Airway epithelial cell (primary cell): ENCODE results near the gene CNGA1. TPM values are rescaled to one million over a fixed set of nuclear protein-coding genes. Genes with fewer than 3 reads are reported as not detected.

ENCODE experiments used
- total RNA-seq: library from RNA; depleted of rRNA; stranded (reverse); fragments of >200 nt; gene quantifications from 2 replicates; pipeline ENCODE4 v1.2.3, GENCODE V29; 2015

Gene CNGA1
- 1.4 and 5.1 TPM in 2 replicates for total RNA-seq

DNA sequence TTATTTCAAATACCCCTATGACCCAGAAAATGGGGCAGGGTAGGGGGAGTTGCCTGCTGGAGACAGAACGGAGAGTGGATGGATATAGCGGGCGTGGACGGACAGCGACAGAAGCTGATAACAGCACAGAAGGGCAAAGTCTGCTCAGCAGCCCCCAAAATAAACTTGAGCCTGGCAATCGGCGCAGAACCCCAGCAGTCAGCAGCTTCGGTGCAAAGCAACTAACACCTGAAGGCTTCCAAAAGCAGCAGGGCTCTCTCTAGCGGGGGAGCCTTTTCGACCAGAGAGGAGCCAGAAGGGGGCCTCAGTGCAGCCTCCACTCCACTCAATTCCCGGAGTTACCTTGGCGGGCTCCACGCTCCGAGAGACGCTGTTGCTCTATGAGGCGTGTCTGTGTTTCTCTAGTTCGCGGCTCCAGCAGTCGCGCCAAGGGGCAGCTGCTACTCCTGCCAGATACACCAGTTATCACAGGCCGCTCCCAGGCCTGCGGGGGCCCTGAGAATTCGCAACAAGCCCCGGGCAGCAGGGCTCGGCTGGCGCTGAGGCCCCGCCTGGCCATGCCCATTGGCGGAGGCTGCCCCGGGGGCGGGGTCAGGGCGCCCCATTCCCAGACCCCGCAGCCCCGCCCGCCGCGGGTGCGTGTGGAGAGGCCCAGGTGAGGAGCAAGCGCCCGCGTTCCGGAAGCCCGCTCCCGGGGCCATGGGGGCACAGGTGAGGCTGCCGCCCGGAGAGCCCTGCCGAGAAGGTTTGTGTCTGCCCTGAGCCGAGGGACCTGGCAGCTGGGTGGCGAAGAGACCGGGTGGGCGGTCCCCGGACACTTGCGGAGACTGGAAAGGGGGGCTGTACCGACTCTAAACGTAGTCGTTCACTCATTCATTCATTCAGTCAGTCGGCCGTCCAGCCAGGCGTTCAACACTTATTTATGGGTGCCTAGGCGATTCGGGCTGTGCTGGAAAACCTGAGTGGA lies at the start of gene CNGA1, which contains the start of gene NIPAL1:
Gene CNGA1, minus strand, starts transcription at position 541 of the 967 bp plus-strand sequence. CDS start 63,992 bp downstream, outside the sequence.
Gene NIPAL1, plus strand, starts transcription at position 632 of the 967 bp plus-strand sequence. Its CDS starts 68 bp downstream, at position 700.

DNA sequence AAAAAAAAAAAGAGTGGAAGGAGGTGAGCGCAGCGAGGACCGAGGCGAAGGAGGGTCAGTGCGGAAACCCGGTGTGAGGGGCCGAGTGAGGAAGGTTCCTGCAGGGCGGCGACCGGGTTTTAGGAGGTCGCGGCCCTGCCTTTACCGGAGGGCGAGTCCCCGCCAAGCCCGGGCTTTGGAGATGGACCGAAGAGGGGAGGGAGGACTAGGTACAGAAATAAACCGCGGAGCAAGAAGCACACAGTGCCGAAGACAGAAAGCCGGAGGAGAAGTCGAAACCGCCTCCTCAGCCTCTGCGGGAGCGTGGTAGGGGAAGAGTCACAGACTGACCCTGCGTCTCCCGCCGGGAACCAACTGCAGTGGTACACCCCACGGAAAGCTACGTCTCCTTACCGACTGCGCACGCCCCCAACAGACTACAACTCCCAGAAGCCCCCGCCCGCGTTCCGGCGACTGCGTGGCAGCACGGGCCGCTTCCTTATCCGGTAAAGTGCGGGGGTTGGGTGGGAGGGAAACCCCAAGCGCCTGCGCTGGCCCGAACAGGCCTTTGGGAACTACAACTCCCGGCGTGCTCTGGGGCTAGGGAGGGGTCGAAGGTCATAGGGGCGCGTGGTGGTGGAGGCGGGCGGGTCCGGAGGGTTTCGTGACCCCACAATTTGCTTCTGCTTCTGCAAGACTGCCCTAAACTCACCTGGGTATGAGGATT lies 102.1 kb downstream of the CNGA1 start, which contains the start of gene NFXL1:
Gene NFXL1, minus strand, starts transcription at position 364 of the 706 bp plus-strand sequence. CDS start 380 bp downstream, outside the sequence.

Other genes with a start within 250 kb of the CNGA1 start
- 0.05 and 0.42 TPM in 2 replicates for gene CORIN, start 178.6 kb downstream of the CNGA1 start, total RNA-seq
- 8.5 and 12.1 TPM in 2 replicates for gene NFXL1, start 102.1 kb downstream of the CNGA1 start, total RNA-seq
- gene NIPAL1, start 91 bp upstream of the CNGA1 start, total RNA-seq = 9.6 and 13.0 TPM in 2 replicates
- not detected in 2 replicates for gene TXK, start 117.6 kb upstream of the CNGA1 start, total RNA-seq